ENCODE measurements around the gene LAMA2. TPM values are rescaled to one million over a fixed set of nuclear protein-coding genes. Genes with fewer than 3 reads are reported as not detected.

The LAMA2 gene
- total RNA-seq, 3 donors from 2014 or later, result 116 to 293 (median 118) TPM

DNA sequence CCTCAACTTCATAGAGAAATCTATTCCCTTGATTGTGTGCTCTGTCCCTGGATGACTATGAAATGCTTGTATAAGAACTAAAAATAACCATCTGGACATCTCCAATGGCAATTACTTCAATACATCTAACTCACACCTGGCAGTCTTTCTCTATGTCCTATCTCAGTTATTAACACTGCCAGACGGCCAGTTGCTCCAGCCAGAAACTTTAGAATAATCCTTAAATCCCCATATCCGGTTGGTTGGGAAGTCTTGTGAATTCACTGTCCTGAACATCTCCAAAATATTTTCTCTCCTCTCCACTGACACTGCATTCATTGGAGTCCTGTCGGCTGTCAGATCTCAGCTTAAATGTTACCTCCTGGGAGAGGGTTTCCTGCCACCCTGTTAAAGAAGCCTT lies 12.2 kb upstream of the LAMA2 start:
- TF ChIP-seq POLR2A (IDR thresholded peaks at IDR 0.05) (no peak), POLR2AphosphoS5 (IDR thresholded peaks at IDR 0.05) (no peak)
- TF ChIP-seq, protein P1, sequence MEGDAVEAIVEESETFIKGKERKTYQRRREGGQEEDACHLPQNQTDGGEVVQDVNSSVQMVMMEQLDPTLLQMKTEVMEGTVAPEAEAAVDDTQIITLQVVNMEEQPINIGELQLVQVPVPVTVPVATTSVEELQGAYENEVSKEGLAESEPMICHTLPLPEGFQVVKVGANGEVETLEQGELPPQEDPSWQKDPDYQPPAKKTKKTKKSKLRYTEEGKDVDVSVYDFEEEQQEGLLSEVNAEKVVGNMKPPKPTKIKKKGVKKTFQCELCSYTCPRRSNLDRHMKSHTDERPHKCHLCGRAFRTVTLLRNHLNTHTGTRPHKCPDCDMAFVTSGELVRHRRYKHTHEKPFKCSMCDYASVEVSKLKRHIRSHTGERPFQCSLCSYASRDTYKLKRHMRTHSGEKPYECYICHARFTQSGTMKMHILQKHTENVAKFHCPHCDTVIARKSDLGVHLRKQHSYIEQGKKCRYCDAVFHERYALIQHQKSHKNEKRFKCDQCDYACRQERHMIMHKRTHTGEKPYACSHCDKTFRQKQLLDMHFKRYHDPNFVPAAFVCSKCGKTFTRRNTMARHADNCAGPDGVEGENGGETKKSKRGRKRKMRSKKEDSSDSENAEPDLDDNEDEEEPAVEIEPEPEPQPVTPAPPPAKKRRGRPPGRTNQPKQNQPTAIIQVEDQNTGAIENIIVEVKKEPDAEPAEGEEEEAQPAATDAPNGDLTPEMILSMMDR (IDR thresholded peaks at IDR 0.05), result no peak
- Histone ChIP-seq H3K27ac (no peak overlapping the region), H3K4me1 (no peaks in the 10 kb centered on the region), H3K36me3 (no peaks in the 10 kb centered on the region), H3K4me3 (no peak overlapping the region), H3K27me3 (no peaks in the 10 kb centered on the region), H3K9me3 (no peaks in the 10 kb centered on the region)
- no peak for DNase-seq (ENCODE audit: low spot score in 2 of 2)
- intact Hi-C loops (cut with DNase I; ENCODE audit: low total_unique reads), result no loop called here

DNA sequence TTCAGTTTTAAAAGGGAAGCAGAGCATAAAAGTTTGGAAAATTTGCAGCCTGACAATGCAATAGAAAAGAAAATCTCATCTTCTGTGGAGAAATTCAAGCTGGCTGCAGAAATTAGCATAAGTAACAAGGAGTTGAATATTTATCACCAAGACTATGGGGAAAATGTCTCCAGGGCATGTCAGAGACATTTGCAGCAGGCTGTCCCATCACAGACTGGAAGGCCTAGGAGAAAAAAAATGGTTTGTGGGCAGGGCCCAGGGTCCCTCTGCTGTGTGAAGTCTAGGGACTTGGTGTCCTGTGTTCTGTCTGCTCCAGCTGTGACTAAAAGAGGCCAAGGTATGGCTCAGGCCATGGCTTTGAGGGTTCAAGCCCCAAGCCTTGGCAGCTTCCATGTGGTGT lies 8.1 kb upstream of the LAMA2 start:
- Histone ChIP-seq H3K4me3 (no peak overlapping the region), H3K36me3 (no peaks in the 10 kb centered on the region), H3K27me3 (no peaks in the 10 kb centered on the region), H3K9me3 (no peaks in the 10 kb centered on the region), H3K27ac (no peak overlapping the region), H3K4me1 (no peaks in the 10 kb centered on the region)
- intact Hi-C loops (cut with DNase I; ENCODE audit: low total_unique reads), result no loop called here
- TF ChIP-seq POLR2A (IDR thresholded peaks at IDR 0.05) (no peak), POLR2AphosphoS5 (IDR thresholded peaks at IDR 0.05) (no peak)
- TF ChIP-seq, protein P1 (IDR thresholded peaks at IDR 0.05), result no peak
- DNase-seq (ENCODE audit: low spot score in 2 of 2), result no peak

DNA sequence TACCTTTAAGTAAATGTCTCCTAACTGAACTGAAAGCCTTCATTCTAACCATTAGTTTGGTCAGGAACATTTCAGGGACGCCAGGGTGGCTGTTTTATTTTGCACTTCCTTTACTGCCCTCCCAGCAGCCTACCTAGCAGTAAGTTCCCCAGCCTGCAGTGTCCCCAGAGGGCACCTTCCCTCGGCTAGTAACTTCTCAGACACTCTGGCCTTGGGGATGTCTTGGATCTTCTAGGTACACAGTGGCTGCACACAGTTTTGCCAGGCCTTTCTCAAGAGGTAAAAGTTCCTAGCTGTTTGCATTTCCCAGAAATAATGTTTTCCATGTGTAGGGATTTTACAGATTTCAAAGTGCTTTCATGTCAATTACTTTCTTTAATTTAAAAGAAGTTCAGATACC lies 378 bp upstream of the LAMA2 start:
- H3K9me3 ChIP-seq, result no peaks in the 10 kb centered on the region
- peaks cover 3% of the 10 kb centered on the region for H3K36me3 ChIP-seq
- intact Hi-C loops (cut with DNase I; ENCODE audit: low total_unique reads), result loop anchor here (10.0 kb wide), 1 partner anchor 148 kb away; no protein-coding TSS in a partner anchor
- H3K4me1 ChIP-seq, result no peaks in the 10 kb centered on the region
- no peak for DNase-seq (ENCODE audit: low spot score in 2 of 2)
- H3K4me3 ChIP-seq, result peak overlapping the region; percentile 53 to 84 (median 57)
- H3K27ac ChIP-seq, result peak overlapping the region; percentile 46 to 87
- TF ChIP-seq, protein P1 (IDR thresholded peaks at IDR 0.05), result no peak
- TF ChIP-seq POLR2AphosphoS5 (IDR thresholded peaks at IDR 0.05) (no peak), POLR2A (IDR thresholded peaks at IDR 0.05) (no peak)
- H3K27me3 ChIP-seq, result no peaks in the 10 kb centered on the region

DNA sequence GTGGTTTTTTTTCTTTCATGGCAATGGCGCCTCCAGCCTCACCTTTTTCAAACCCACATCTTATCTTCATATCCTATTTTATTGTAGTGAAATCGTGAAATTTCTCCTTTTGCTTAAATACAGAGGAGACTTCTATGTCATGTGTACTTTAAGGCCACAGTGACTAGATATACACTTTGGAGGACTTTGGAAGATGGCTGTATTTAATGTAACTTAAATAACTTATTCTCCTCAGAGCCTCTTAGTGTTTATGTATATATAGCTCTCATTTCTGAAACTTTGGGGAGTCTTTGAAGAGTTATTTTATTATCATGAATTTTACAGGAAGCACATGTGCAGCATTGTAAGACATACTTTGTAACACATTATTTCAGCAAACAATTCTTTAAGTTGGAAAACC lies 968 bp downstream of the LAMA2 start:
- Histone ChIP-seq H3K27ac (peak overlapping the region in 1 of 2 donors; percentile 46), H3K9me3 (no peaks in the 10 kb centered on the region), H3K4me1 (no peaks in the 10 kb centered on the region), H3K36me3 (peaks cover 3% of the 10 kb centered on the region), H3K4me3 (peak overlapping the region; percentile 53 to 84 (median 57)), H3K27me3 (no peaks in the 10 kb centered on the region)
- TF ChIP-seq POLR2A (IDR thresholded peaks at IDR 0.05), result no peak
- TF ChIP-seq, protein P1 (IDR thresholded peaks at IDR 0.05), result no peak
- no peak for TF ChIP-seq POLR2AphosphoS5 (IDR thresholded peaks at IDR 0.05)
- intact Hi-C loops (cut with DNase I; ENCODE audit: low total_unique reads), result loop anchor here (10.0 kb wide), 1 partner anchor 149 kb away; no protein-coding TSS in a partner anchor
- no peak for DNase-seq (ENCODE audit: low spot score in 2 of 2)

DNA sequence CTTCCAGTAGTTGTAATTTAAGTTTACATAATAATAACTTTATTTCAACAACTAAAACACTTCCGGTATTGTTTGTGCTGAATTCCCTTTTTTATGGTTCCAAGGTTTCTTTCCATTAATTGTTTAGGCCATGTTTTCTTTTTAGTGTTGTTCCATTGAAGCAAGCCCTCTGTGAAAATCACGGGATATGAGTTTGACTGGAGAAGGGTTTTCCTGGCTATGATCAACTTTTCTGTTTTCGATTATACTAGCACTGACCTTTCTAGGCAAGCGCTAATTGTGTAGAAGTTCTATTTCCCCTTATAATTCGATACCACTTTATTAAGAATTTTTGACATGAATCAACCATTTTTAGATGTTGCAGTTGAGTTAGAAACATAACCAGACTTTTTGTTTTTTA lies 2.4 kb downstream of the LAMA2 start:
- H3K36me3 ChIP-seq, result peaks cover 3% of the 10 kb centered on the region
- intact Hi-C loops (cut with DNase I; ENCODE audit: low total_unique reads), result loop anchor here (10.0 kb wide), 1 partner anchor 151 kb away; no protein-coding TSS in a partner anchor
- H3K27ac ChIP-seq, result no peak overlapping the region
- no peaks in the 10 kb centered on the region for H3K9me3 ChIP-seq
- TF ChIP-seq, protein P1 (IDR thresholded peaks at IDR 0.05), result no peak
- TF ChIP-seq POLR2A (IDR thresholded peaks at IDR 0.05) (no peak), POLR2AphosphoS5 (IDR thresholded peaks at IDR 0.05) (no peak)
- no peaks in the 10 kb centered on the region for H3K4me1 ChIP-seq
- H3K4me3 ChIP-seq, result peak overlapping the region; percentile 53 to 84 (median 57)
- DNase-seq (ENCODE audit: low spot score in 2 of 2), result no peak
- no peaks in the 10 kb centered on the region for H3K27me3 ChIP-seq

Data from breast epithelium (tissue), 4 donors.